ENCODE data around the gene HINT3. TPM values are rescaled to one million over a fixed set of nuclear protein-coding genes. Genes with fewer than 3 reads are reported as not detected.
A peak's percentile ranks its signal among the peaks of the same experiment; 100 is the strongest.
"Not testable (repeated sequence)": the region's sequence is repeated elsewhere in the genome, so short reads cannot be mapped to it uniquely, and the experiment has no call there.

HINT3 gene
- polyA plus RNA-seq (2013, experiment 1 of 2): 12.2 TPM
- polyA plus RNA-seq (2013, experiment 2 of 2): 12.5 TPM

- H3K36me3 ChIP-seq (ENCODE audit: control insufficient read depth, insufficient read depth, low read length): no peaks in the 10 kb centered on the region
- H3K4me3 ChIP-seq (ENCODE audit: extremely low read depth, insufficient read depth, low read length, poor library complexity, severe bottlenecking): peak within 1 kb of the TSS; percentile 89
- 0% methylated on average over 64 to 80 of the region's 82 CpGs for WGBS, 2 experiments (ENCODE audit: insufficient coverage in 2 of 2)
- H3K9me3 ChIP-seq (ENCODE audit: control insufficient read depth, low read length): no peaks in the 10 kb centered on the region
- peak within 1 kb of the TSS; percentile 85 for H3K27ac ChIP-seq (ENCODE audit: low read depth, low read length, severe bottlenecking)
- peaks cover 10% of the 10 kb centered on the region for H3K4me1 ChIP-seq (ENCODE audit: control insufficient read depth, insufficient read depth, low read length, poor library complexity, severe bottlenecking)
Measured at GRCh38 chr6:125956506-125957390, at the start of gene HINT3. HINT3 (plus strand) TSS chr6:125956770; CDS start chr6:125956978, 208 bp downstream.

- H3K9me3 ChIP-seq (ENCODE audit: control insufficient read depth, low read length): no peaks in the 10 kb centered on the region
- no CpG with 5 or more reads among the region's 3 CpGs for WGBS, 2 experiments (ENCODE audit: insufficient coverage in 2 of 2)
- H3K4me1 ChIP-seq (ENCODE audit: control insufficient read depth, insufficient read depth, low read length, poor library complexity, severe bottlenecking): no peaks in the 10 kb centered on the region
- no peak overlapping the region for H3K27ac ChIP-seq (ENCODE audit: low read depth, low read length, severe bottlenecking)
- H3K4me3 ChIP-seq (ENCODE audit: extremely low read depth, insufficient read depth, low read length, poor library complexity, severe bottlenecking): no peak overlapping the region
- H3K36me3 ChIP-seq (ENCODE audit: control insufficient read depth, insufficient read depth, low read length): peaks cover 5% of the 10 kb centered on the region
Measured at GRCh38 chr6:125910527-125910926, 46.0 kb upstream of the HINT3 start.

GRCh38 chr6:125911051-125911451, 45.5 kb upstream of the HINT3 start:
- not testable (repeated sequence) for H3K27ac ChIP-seq (ENCODE audit: low read depth, low read length, severe bottlenecking); H3K4me1 ChIP-seq (ENCODE audit: control insufficient read depth, insufficient read depth, low read length, poor library complexity, severe bottlenecking); H3K9me3 ChIP-seq (ENCODE audit: control insufficient read depth, low read length); H3K36me3 ChIP-seq (ENCODE audit: control insufficient read depth, insufficient read depth, low read length); H3K4me3 ChIP-seq (ENCODE audit: extremely low read depth, insufficient read depth, low read length, poor library complexity, severe bottlenecking)
- WGBS, 2 experiments (ENCODE audit: insufficient coverage in 2 of 2): 93 to 97% methylated on average over 3 of the region's 4 CpGs

- H3K4me3 ChIP-seq (ENCODE audit: extremely low read depth, insufficient read depth, low read length, poor library complexity, severe bottlenecking); H3K27ac ChIP-seq (ENCODE audit: low read depth, low read length, severe bottlenecking); H3K9me3 ChIP-seq (ENCODE audit: control insufficient read depth, low read length); H3K4me1 ChIP-seq (ENCODE audit: control insufficient read depth, insufficient read depth, low read length, poor library complexity, severe bottlenecking); H3K36me3 ChIP-seq (ENCODE audit: control insufficient read depth, insufficient read depth, low read length): not testable (repeated sequence)
- WGBS, 2 experiments (ENCODE audit: insufficient coverage in 2 of 2): 95 to 100% methylated on average over 1 to 2 of the region's 2 CpGs
Measured at GRCh38 chr6:125912430-125912829, 44.1 kb upstream of the HINT3 start.

- H3K27ac ChIP-seq (ENCODE audit: low read depth, low read length, severe bottlenecking): no peak overlapping the region
- no peak overlapping the region for H3K4me3 ChIP-seq (ENCODE audit: extremely low read depth, insufficient read depth, low read length, poor library complexity, severe bottlenecking)
- no peaks in the 10 kb centered on the region for H3K4me1 ChIP-seq (ENCODE audit: control insufficient read depth, insufficient read depth, low read length, poor library complexity, severe bottlenecking)
- peaks cover 7% of the 10 kb centered on the region for H3K36me3 ChIP-seq (ENCODE audit: control insufficient read depth, insufficient read depth, low read length)
- H3K9me3 ChIP-seq (ENCODE audit: control insufficient read depth, low read length): no peaks in the 10 kb centered on the region
- 100% methylated on average over 1 of the region's 1 CpG; no CpG with 5 or more reads in 1 of the 2 experiments for WGBS, 2 experiments (ENCODE audit: insufficient coverage in 2 of 2)
Measured at GRCh38 chr6:125913145-125913544, 43.4 kb upstream of the HINT3 start.

GRCh38 chr6:125913864-125914351, 42.7 kb upstream of the HINT3 start:
- no peaks in the 10 kb centered on the region for H3K9me3 ChIP-seq (ENCODE audit: control insufficient read depth, low read length)
- 89% methylated on average over 1 of the region's 5 CpGs; no CpG with 5 or more reads in 1 of the 2 experiments for WGBS, 2 experiments (ENCODE audit: insufficient coverage in 2 of 2)
- H3K4me1 ChIP-seq (ENCODE audit: control insufficient read depth, insufficient read depth, low read length, poor library complexity, severe bottlenecking): no peaks in the 10 kb centered on the region
- H3K4me3 ChIP-seq (ENCODE audit: extremely low read depth, insufficient read depth, low read length, poor library complexity, severe bottlenecking): no peak overlapping the region
- no peak overlapping the region for H3K27ac ChIP-seq (ENCODE audit: low read depth, low read length, severe bottlenecking)
- peaks cover 7% of the 10 kb centered on the region for H3K36me3 ChIP-seq (ENCODE audit: control insufficient read depth, insufficient read depth, low read length)

- Histone ChIP-seq H3K27ac (ENCODE audit: low read depth, low read length, severe bottlenecking) (no peak overlapping the region), H3K9me3 (ENCODE audit: control insufficient read depth, low read length) (no peaks in the 10 kb centered on the region), H3K36me3 (ENCODE audit: control insufficient read depth, insufficient read depth, low read length) (peaks cover 10% of the 10 kb centered on the region), H3K4me3 (ENCODE audit: extremely low read depth, insufficient read depth, low read length, poor library complexity, severe bottlenecking) (no peak overlapping the region), H3K4me1 (ENCODE audit: control insufficient read depth, insufficient read depth, low read length, poor library complexity, severe bottlenecking) (no peaks in the 10 kb centered on the region)
- 88% methylated on average over 3 to 4 of the region's 4 CpGs for WGBS, 2 experiments (ENCODE audit: insufficient coverage in 2 of 2)
Measured at GRCh38 chr6:125918230-125918629, 38.3 kb upstream of the HINT3 start.

- peaks cover 10% of the 10 kb centered on the region for H3K36me3 ChIP-seq (ENCODE audit: control insufficient read depth, insufficient read depth, low read length)
- H3K9me3 ChIP-seq (ENCODE audit: control insufficient read depth, low read length): no peaks in the 10 kb centered on the region
- H3K4me3 ChIP-seq (ENCODE audit: extremely low read depth, insufficient read depth, low read length, poor library complexity, severe bottlenecking): no peak overlapping the region
- 79 to 88% methylated on average over 5 to 10 of the region's 13 CpGs for WGBS, 2 experiments (ENCODE audit: insufficient coverage in 2 of 2)
- H3K27ac ChIP-seq (ENCODE audit: low read depth, low read length, severe bottlenecking): no peak overlapping the region
- H3K4me1 ChIP-seq (ENCODE audit: control insufficient read depth, insufficient read depth, low read length, poor library complexity, severe bottlenecking): no peaks in the 10 kb centered on the region
Measured at GRCh38 chr6:125918681-125919566, 37.6 kb upstream of the HINT3 start.

GRCh38 chr6:125919618-125920017, 37.0 kb upstream of the HINT3 start:
- Histone ChIP-seq H3K27ac (ENCODE audit: low read depth, low read length, severe bottlenecking) (no peak overlapping the region), H3K4me1 (ENCODE audit: control insufficient read depth, insufficient read depth, low read length, poor library complexity, severe bottlenecking) (no peaks in the 10 kb centered on the region), H3K36me3 (ENCODE audit: control insufficient read depth, insufficient read depth, low read length) (peaks cover 10% of the 10 kb centered on the region), H3K4me3 (ENCODE audit: extremely low read depth, insufficient read depth, low read length, poor library complexity, severe bottlenecking) (no peak overlapping the region), H3K9me3 (ENCODE audit: control insufficient read depth, low read length) (no peaks in the 10 kb centered on the region)
- no CpG with 5 or more reads among the region's 3 CpGs for WGBS, 2 experiments (ENCODE audit: insufficient coverage in 2 of 2)

GRCh38 chr6:125922322-125922860, 34.2 kb upstream of the HINT3 start:
- Histone ChIP-seq H3K36me3 (ENCODE audit: control insufficient read depth, insufficient read depth, low read length) (peaks cover 4% of the 10 kb centered on the region), H3K27ac (ENCODE audit: low read depth, low read length, severe bottlenecking) (no peak overlapping the region), H3K4me1 (ENCODE audit: control insufficient read depth, insufficient read depth, low read length, poor library complexity, severe bottlenecking) (no peaks in the 10 kb centered on the region), H3K4me3 (ENCODE audit: extremely low read depth, insufficient read depth, low read length, poor library complexity, severe bottlenecking) (no peak overlapping the region), H3K9me3 (ENCODE audit: control insufficient read depth, low read length) (no peaks in the 10 kb centered on the region)
- 93 to 95% methylated on average over 8 of the region's 8 CpGs for WGBS, 2 experiments (ENCODE audit: insufficient coverage in 2 of 2)
